AG09309 (cell line): ENCODE results near the gene HAAO.

Experiments used
- DNase-seq: peaks from one replicate; pipeline ENCODE4 v3.0.0-alpha.2; 2010; ENCODE audit warnings: low read depth
- H3K4me3 ChIP-seq: 2 replicates; pipeline ENCODE4 v1.5.1; 2011; ENCODE audit warnings: mild to moderate bottlenecking, low read depth, low read length, moderate library complexity; ENCODE audit not compliant: control insufficient read depth
- TF ChIP-seq, protein P1 (sequence below): IDR thresholded peaks from 2 replicates; pipeline ENCODE4 v1.5.1; 2011; ENCODE audit warnings: mild to moderate bottlenecking, low read depth, low read length, inconsistent platforms; ENCODE audit not compliant: insufficient read depth, control insufficient read depth; ENCODE audit errors: missing control alignments

The HAAO gene

DNA sequence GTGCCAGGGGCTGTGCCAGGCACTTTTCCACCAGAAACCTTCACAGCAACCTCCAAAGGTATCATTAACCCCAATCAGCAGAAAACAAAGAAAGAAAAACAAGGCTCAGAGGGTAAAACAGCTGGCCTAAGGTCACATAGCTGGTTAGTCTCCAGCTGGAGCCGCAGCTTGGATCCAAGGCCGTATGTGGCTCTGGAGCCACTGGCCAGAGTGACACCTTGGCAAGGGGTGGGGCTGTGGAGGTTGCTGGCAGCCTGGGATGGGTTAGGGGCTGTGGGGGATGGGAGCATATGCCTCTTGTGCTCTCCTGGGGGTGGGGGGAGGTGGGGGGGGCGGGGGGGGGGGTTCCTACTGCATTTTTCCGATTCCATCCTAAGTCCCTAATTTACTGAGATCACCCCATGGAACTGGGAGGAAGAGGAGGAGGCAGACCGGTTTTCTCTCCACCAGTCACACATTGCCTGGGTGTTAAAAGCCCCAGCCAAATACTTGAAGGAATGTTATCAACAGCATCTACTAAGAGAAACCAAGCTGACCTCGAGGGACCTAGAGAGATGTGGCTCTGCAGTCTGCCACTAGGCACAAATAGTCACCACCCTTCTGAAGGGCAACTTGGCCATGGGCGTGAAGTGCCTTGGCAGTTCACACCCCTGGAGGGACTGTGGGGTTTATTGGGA, 8.0 kb downstream of the HAAO start:
- no peak for DNase-seq
- H3K4me3 ChIP-seq, result no peak overlapping the region
- TF ChIP-seq, protein P1, sequence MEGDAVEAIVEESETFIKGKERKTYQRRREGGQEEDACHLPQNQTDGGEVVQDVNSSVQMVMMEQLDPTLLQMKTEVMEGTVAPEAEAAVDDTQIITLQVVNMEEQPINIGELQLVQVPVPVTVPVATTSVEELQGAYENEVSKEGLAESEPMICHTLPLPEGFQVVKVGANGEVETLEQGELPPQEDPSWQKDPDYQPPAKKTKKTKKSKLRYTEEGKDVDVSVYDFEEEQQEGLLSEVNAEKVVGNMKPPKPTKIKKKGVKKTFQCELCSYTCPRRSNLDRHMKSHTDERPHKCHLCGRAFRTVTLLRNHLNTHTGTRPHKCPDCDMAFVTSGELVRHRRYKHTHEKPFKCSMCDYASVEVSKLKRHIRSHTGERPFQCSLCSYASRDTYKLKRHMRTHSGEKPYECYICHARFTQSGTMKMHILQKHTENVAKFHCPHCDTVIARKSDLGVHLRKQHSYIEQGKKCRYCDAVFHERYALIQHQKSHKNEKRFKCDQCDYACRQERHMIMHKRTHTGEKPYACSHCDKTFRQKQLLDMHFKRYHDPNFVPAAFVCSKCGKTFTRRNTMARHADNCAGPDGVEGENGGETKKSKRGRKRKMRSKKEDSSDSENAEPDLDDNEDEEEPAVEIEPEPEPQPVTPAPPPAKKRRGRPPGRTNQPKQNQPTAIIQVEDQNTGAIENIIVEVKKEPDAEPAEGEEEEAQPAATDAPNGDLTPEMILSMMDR, result no peak

GRCh38 chr2:42783511-42783910, 8.9 kb downstream of the HAAO start:
- TF ChIP-seq, protein P1, result no peak
- H3K4me3 ChIP-seq, result no peak overlapping the region
- DNase-seq, result no peak

GRCh38 chr2:42781181-42781580, 11.2 kb downstream of the HAAO start:
- TF ChIP-seq, protein P1, result no peak
- DNase-seq, result no peak
- H3K4me3 ChIP-seq, result no peak overlapping the region

DNA sequence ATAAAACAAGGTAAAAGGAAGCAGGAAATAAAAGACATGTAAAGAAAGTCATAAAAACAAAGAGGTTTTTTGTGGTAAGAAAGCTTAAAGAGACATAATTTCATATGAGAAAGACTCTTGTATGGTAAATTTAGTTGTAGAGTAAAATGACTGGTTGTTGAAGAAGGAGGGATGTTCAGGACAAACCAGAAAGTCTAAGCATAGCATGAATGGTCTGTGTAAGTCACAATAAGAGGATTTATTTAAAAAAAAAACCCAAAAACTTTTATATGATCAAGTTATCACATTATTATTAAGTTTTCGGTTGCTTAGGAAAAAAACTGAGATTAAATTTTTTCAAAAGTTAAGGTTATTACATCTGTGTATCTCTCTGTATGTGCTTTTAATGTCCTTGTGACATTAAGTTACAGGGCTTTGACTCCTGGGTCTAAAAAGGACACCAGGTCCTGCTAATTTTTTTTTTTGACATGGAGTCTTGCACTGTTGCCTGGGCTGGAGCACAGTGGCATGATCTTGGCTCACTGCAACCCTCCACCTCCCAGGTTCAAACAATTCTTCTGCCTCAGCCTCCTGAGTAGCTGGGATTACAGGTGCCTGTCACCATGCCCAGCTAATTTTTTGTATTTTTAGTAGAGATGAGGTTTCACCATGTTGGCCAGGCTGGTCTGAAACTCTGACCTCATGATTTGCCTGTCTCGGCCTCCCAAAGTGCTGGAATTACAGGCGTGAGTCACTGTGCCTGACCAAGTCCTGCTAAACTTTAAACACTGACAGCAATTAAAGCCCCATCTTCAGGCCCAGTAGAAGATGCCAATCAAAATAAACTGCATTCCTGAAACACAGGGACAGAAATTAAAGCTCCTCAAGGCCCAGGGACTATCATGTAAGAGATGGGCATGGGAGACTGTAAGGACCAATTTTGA, 14.2 kb downstream of the HAAO start:
- no peak overlapping the region for H3K4me3 ChIP-seq
- TF ChIP-seq, protein P1, result no peak
- DNase-seq, result peak; percentile 21

GRCh38 chr2:42775810-42776209, 16.6 kb downstream of the HAAO start:
- H3K4me3 ChIP-seq, result no peak overlapping the region
- TF ChIP-seq, protein P1, result no peak
- DNase-seq, result no peak

GRCh38 chr2:42775186-42775585, 17.2 kb downstream of the HAAO start:
- H3K4me3 ChIP-seq, result no peak overlapping the region
- TF ChIP-seq, protein P1, result no peak
- DNase-seq, result no peak
